Endodermal cell (in vitro differentiated cells): Measurements from ENCODE around the gene ZBTB8A. TPM values are rescaled to one million over a fixed set of nuclear protein-coding genes. Genes with fewer than 3 reads are reported as not detected.

ENCODE experiments used
- DNase-seq: peaks from one replicate; pipeline ENCODE4 v3.0.0-alpha.2; 2017
- H3K27ac ChIP-seq: 2 replicates; pipeline ENCODE4 v1.5.1; 2013; ENCODE audit warnings: mild to moderate bottlenecking, low read depth, low read length, moderate library complexity
- H3K27me3 ChIP-seq: 2 replicates; pipeline ENCODE4 v1.6.1; 2013; ENCODE audit warnings: mild to moderate bottlenecking, low read length, moderate library complexity; ENCODE audit not compliant: insufficient read depth, control insufficient read depth, poor library complexity, severe bottlenecking
- H3K36me3 ChIP-seq: 2 replicates; pipeline ENCODE4 v1.7.0; 2013; ENCODE audit warnings: mild to moderate bottlenecking, low read length, moderate library complexity; ENCODE audit not compliant: control insufficient read depth, insufficient read depth
- H3K4me1 ChIP-seq: one replicate; pipeline ENCODE4 v1.7.0; 2013; ENCODE audit warnings: low read length; ENCODE audit not compliant: control insufficient read depth, insufficient read depth
- H3K4me3 ChIP-seq: 2 replicates; pipeline ENCODE4 v1.5.1; 2013; ENCODE audit warnings: mild to moderate bottlenecking, low read length, moderate library complexity
- H3K9ac ChIP-seq: 2 replicates; pipeline ENCODE4 v1.6.1; 2013; ENCODE audit warnings: mild to moderate bottlenecking, low read length, moderate library complexity; ENCODE audit not compliant: poor library complexity, severe bottlenecking; ENCODE audit errors: extremely low read depth
- H3K9me3 ChIP-seq: 2 replicates; pipeline ENCODE4 v1.6.1; 2013; ENCODE audit warnings: mild to moderate bottlenecking, low read length, moderate library complexity; ENCODE audit not compliant: control insufficient read depth
- H3K27ac Mint-ChIP-seq: 2 replicates; pipeline ENCODE4 v1.8.0; 2020; ENCODE audit warnings: mixed read lengths
- H3K27me3 Mint-ChIP-seq: 2 replicates; pipeline ENCODE4 v1.8.0; 2021; ENCODE audit warnings: mild to moderate bottlenecking, mixed read lengths; ENCODE audit not compliant: insufficient read depth
- H3K36me3 Mint-ChIP-seq: 2 replicates; pipeline ENCODE4 v1.8.0; 2020; ENCODE audit warnings: low read depth, mixed read lengths
- H3K4me1 Mint-ChIP-seq: 2 replicates; pipeline ENCODE4 v1.8.0; 2020; ENCODE audit warnings: mixed read lengths
- H3K4me3 Mint-ChIP-seq: 2 replicates; pipeline ENCODE4 v1.8.0; 2020; ENCODE audit warnings: mild to moderate bottlenecking, moderate library complexity, mixed read lengths
- H3K9me3 Mint-ChIP-seq: 2 replicates; pipeline ENCODE4 v1.8.0; 2020; ENCODE audit warnings: mild to moderate bottlenecking, mixed read lengths
- WGBS, 2 experiments: methylation state at CpG; one replicate each; pipeline versions ENCODE4 v1.1.5 to v1.1.7; 2013; ENCODE audit warnings: missing lambda C conversion rate in 2 of 2, mixed read lengths in 1 of 2; ENCODE audit not compliant: insufficient coverage in 1 of 2, insufficient read length in 1 of 2; 5-methylcytosine and 5-hydroxymethylcytosine counted together
- total RNA-seq, 2 donors: library from RNA; stranded (reverse); fragmentation: NEBNext Ultra II Directional in 1 of 2; extraction: Animal tissue kit (Norgen Biotek cat#: 25700) in 1 of 2; gene quantifications; 2 replicates in 1 of 2; 3 replicates in 1 of 2; pipeline ENCODE4 v1.2.1, GENCODE V29; 2021
- TF ChIP-seq, protein P1 (sequence below): fragments of 200-600 bp; sonication (generic); conservative IDR thresholded peaks from 2 replicates; pipeline ENCODE4 v1.5.0; 2021; ENCODE audit warnings: antibody characterized with exemption, mild to moderate bottlenecking

The ZBTB8A gene
- total RNA-seq, 2 donors from 2014 or later, result 22.6 to 25.3 TPM

DNA sequence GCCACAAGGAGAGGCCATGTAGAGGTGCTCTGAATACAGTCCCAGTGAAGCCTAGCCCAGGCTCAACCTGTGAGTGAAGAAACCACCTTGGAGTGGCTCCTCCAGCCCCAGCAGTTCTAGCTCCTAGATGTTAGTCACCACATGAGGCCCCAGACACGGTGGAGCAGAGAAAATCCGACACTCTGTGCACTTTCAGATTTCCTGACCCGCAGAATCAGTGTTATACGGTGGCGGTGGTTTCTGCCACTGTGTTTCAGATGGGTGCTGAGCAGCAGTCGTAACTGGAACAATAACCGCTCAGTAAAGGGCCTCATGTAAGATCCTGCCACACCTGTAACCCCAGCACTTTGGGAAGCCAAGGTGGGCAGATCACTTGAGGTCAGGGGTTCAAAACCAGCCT lies 36.1 kb upstream of the ZBTB8A start:
- Mint-ChIP-seq H3K4me1 (peaks cover 7% of the 10 kb centered on the region), H3K27ac (no peak overlapping the region), H3K9me3 (no peaks in the 10 kb centered on the region), H3K27me3 (no peaks in the 10 kb centered on the region), H3K36me3 (no peaks in the 10 kb centered on the region), H3K4me3 (no peak overlapping the region)
- TF ChIP-seq, protein P1, sequence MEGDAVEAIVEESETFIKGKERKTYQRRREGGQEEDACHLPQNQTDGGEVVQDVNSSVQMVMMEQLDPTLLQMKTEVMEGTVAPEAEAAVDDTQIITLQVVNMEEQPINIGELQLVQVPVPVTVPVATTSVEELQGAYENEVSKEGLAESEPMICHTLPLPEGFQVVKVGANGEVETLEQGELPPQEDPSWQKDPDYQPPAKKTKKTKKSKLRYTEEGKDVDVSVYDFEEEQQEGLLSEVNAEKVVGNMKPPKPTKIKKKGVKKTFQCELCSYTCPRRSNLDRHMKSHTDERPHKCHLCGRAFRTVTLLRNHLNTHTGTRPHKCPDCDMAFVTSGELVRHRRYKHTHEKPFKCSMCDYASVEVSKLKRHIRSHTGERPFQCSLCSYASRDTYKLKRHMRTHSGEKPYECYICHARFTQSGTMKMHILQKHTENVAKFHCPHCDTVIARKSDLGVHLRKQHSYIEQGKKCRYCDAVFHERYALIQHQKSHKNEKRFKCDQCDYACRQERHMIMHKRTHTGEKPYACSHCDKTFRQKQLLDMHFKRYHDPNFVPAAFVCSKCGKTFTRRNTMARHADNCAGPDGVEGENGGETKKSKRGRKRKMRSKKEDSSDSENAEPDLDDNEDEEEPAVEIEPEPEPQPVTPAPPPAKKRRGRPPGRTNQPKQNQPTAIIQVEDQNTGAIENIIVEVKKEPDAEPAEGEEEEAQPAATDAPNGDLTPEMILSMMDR, result no peak
- Histone ChIP-seq H3K36me3 (no peaks in the 10 kb centered on the region), H3K4me3 (no peak overlapping the region), H3K27me3 (no peaks in the 10 kb centered on the region), H3K4me1 (no peaks in the 10 kb centered on the region), H3K27ac (no peak overlapping the region), H3K9ac (no peak overlapping the region), H3K9me3 (no peaks in the 10 kb centered on the region)
- WGBS, 2 experiments, result 95 to 100% methylated on average over 7 of the region's 7 CpGs
- no peak for DNase-seq

DNA sequence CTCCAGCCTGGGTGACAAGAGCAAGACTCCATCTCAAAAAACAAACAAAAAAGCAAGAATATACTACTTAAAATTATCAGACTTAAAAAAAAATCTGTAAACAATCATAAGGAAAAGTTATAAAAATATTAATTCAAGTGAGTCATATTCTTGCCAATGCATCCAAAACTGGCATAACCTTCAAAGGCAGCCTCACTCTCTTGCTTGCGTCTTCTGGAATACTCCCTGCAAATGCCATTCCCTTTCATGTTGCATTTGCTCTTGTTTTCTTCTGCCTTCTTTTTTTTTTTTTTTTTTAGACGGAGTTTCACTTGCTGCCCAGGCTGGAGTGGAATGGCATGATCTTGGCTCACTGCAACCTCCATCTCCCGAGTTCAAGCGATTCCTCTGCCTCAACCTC lies 32.2 kb upstream of the ZBTB8A start:
- 83 to 92% methylated on average over 4 of the region's 4 CpGs for WGBS, 2 experiments

DNA sequence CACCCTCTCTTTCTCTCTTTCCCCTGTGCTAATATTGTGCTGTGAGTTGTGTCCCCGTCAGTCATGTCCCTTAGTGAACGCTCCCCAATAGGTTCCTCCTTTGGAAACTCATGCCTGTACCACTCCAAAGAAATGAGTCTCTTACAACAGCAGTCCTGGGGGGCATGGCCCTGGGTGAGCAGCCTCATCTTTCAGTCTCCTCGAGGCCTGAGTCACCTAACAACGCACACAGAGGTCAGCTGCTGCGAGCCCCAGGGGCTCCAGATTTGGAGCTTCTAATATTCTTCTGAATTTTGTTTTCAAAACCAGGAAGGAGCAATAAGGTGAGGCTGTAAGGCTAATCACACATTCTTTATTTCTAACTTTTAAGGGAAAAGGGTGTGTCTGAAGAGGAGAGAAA lies 30.5 kb upstream of the ZBTB8A start:
- Histone ChIP-seq H3K9me3 (no peaks in the 10 kb centered on the region), H3K27ac (no peak overlapping the region), H3K27me3 (no peaks in the 10 kb centered on the region), H3K4me1 (no peaks in the 10 kb centered on the region), H3K9ac (no peak overlapping the region), H3K4me3 (no peak overlapping the region), H3K36me3 (no peaks in the 10 kb centered on the region)
- Mint-ChIP-seq H3K27ac (no peak overlapping the region), H3K36me3 (no peaks in the 10 kb centered on the region), H3K27me3 (peaks cover 2% of the 10 kb centered on the region), H3K9me3 (peaks cover 4% of the 10 kb centered on the region), H3K4me3 (no peak overlapping the region), H3K4me1 (no peaks in the 10 kb centered on the region)
- DNase-seq, result no peak
- TF ChIP-seq, protein P1, result no peak
- WGBS, 2 experiments, result 88 to 100% methylated on average over 1 to 5 of the region's 5 CpGs

More for the DNA sequence above, 32.2 kb upstream of the ZBTB8A start:
- no peaks in the 10 kb centered on the region for H3K27me3 ChIP-seq
- H3K36me3 ChIP-seq, result no peaks in the 10 kb centered on the region
- Mint-ChIP-seq H3K4me1 (no peaks in the 10 kb centered on the region), H3K27me3 (no peaks in the 10 kb centered on the region), H3K36me3 (no peaks in the 10 kb centered on the region), H3K27ac (no peak overlapping the region), H3K9me3 (peaks cover 4% of the 10 kb centered on the region), H3K4me3 (no peak overlapping the region)
- DNase-seq, result no peak
- TF ChIP-seq, protein P1, result no peak
- H3K9me3 ChIP-seq, result no peaks in the 10 kb centered on the region
- no peak overlapping the region for H3K4me3 ChIP-seq
- no peak overlapping the region for H3K27ac ChIP-seq
- no peak overlapping the region for H3K9ac ChIP-seq
- no peaks in the 10 kb centered on the region for H3K4me1 ChIP-seq
